Amygdala (tissue), 56 donors: ENCODE data around the gene SPI1.

Experiments used
- DNase-seq, 56 donors: peaks; one replicate each; lab custom pipeline; 2025; lab: John Stamatoyannopoulos, UW

The SPI1 gene

DNA sequence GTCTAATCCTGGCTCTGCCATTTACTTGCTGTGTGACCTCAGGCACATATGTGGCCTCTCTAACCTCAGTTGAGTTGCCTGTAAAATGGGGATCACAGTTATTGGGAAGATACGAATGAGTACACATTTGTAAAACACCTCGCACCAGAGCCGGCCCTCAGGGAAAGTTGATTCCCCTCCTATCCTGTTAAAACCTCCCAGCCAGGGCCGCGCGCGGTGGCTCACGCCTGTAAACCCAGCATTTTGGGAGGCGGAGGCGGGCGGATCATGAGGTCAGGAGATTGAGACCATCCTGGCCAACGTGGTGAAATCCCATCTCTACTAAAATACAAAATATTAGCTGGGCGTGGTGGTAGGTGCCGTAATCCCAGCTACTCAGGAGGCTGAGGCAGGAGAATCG, 18.0 kb downstream of the SPI1 start:
- DNase-seq, result no peak

DNA sequence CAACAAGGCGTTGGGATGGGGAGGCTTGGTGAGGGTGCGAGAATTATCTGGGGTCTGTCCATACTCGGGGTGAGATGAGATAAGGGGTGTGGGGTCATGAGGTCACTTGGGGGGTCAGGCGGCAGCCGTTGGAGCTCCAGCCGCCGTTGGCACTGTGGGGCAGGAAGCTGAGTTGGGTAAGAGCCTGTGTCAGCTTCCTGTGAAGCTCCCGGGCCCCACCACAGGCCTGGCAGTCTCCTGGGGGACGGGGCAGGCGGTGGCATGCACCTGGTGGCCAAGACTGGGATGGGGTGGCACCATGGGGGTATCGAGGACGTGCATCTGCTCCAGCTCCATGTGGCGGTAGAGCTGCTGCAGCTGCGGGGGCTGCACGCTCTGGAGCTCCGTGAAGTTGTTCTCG, 18.8 kb downstream of the SPI1 start:
- DNase-seq, result no peak

DNA sequence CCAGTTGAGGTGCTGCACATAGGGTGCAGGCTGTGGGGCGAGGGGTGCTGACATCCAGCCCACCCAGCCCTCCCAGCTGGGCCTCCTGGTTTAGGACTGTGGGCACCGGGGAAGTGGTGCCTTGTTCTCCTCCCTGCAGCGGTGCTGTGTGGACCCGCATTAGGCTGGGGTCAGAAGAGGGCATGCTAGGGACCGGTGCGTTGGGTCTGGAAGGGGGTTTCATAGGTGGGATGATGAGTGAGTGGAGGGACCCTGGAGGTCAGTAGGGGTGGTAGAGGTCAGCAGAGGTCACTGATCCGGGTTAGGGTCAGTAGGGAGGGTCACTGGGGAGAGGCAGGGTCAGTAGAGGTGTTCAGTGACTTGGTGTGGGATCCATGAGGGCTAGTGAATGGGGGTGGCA, 19.2 kb downstream of the SPI1 start:
- DNase-seq, result no peak

DNA sequence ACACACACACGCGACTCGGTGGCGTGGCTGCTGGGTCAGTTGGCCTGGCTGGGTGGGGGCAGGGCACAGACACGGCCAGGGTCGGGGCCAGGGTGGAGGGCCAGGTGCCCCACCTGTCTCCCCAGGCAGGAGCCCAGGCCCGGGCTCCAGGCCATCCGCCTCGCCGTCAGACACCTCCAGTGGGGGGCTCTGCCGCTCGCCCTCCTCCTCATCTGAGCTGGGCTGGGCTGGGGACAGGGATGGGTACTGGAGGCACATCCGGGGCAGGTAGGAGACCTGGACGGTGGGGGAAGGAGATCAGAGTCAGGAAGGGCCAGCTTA, 19.7 kb downstream of the SPI1 start:
- no peak for DNase-seq

DNA sequence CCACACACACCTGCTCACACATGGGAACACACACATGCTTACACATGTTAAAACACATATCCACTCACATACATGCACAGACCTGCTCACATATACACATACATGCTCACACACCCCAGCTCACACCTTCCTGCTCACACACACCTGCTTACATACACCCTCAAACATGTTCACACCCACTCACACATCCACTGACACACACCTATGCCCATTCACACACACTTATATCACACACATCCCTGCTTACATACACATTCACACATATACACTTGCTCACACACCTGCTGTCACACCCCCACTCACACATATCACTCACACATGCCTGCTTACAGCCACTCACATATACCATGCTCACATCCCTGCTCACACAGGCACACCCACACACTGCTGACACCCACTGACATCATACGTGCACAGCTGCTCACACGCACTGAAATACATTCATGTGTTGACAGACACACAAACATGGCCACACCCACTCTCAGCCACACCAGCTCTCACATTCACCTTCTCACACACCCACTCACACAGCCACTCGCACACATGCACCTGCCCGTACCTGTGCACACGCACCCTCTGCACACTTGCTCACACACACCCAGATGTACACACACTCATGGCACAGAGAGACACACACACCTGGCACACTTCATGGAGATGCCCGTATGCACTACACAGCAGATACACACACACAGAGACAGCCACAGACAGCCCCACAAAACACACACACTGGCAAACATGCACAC, 20.2 kb downstream of the SPI1 start:
- no peak for DNase-seq

DNA sequence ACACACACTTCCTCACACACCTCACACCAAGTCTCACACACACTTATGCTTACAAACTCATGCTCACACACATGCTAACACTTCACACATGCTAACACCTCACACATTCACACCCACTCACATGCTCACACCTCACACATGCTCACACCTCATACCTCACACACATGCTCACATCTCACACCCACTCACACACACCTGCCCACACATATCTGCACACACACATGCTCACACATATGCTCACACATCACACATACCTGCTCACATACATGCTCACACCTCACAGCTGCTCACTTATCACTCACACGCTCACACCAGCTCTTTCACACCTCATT, 21.4 kb downstream of the SPI1 start:
- DNase-seq, result no peak

DNA sequence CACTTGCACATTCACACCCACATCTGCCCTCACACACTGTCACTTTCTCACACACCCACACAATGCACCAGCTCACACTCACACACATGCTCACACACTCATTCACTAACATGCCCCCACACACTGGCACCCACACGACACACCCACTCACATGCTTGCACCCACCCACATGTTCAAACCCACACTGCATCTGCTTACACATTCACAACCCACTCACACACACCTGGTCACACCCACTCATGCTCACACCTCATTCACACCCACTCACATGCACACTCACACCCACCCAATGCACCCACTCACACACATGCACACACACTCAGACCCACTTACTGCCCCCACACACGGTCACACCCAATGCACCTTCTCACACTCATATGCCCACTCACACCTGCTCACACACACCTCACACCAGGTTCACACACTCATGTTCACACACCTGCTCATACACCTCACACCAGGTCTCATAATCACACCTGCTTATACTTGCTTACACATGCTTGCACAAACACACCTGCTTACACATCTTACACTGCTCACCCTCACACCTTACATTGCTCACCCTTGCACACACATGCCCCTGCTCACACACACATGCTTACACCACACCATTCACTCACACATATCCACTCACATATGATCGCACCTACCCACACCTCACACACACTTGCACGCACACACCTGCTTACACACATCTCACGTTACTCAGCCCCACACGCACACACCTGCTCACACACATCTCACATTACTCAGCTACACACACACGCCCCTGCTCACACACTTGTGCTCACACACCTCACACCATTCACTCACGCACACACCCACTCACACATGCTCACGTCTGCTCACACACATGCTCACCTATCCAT, 22.0 kb downstream of the SPI1 start:
- peak in 2 of 56 donors; percentile 42 to 72 for DNase-seq

DNA sequence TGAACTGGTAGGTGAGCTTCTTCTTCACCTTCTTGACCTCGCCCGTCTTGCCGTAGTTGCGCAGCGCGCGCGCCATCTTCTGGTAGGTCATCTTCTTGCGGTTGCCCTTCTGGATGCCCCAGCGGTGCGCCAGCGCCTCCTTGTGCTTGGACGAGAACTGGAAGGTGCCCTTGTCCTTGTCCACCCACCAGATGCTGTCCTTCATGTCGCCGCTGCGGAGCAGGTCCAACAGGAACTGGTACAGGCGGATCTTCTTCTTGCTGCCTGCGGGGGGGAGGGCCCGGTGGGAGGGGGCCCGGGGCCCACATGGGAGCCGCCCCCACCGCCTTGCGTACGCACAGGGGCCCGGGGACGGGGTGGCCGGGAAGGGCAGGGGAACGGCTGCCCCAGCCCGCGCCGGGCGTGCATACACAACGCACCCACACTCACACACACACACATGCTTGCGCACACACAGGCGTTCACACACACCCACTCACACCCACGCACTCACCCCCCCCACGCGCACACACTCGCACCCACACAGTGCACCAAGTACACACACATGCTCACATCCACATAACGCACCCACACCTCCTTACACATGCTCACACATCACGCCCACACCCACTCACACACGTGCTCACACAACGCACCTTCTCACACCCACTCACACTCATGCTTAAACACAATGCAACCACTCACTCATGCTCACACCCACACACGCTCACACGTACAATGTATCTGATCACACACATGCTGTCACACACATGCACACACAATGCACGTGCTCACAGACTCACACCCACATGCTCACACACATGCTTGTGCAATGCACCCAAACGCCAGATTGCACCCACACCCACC, 22.8 kb downstream of the SPI1 start:
- peak; percentile 14 to 93 (median 76) for DNase-seq

DNA sequence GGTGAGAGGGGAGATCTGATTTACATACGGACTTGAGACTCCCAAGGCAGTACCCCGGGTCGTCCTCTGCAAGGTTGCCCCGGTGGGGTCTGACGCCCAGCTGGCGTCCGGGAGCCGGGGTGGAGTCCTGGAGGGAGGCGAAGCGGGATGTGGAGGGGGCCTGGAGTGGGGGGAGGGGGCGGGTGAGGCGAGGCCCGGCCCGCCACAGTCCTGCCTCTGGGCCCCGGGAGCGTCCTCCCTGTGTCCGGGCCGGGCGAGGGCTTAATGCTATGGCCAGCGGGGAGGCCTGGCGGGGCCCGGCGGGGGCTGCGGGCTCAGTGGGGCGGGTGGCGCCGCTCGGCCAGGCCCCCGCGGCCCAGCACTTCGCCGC, 23.4 kb downstream of the SPI1 start:
- no peak for DNase-seq

DNA sequence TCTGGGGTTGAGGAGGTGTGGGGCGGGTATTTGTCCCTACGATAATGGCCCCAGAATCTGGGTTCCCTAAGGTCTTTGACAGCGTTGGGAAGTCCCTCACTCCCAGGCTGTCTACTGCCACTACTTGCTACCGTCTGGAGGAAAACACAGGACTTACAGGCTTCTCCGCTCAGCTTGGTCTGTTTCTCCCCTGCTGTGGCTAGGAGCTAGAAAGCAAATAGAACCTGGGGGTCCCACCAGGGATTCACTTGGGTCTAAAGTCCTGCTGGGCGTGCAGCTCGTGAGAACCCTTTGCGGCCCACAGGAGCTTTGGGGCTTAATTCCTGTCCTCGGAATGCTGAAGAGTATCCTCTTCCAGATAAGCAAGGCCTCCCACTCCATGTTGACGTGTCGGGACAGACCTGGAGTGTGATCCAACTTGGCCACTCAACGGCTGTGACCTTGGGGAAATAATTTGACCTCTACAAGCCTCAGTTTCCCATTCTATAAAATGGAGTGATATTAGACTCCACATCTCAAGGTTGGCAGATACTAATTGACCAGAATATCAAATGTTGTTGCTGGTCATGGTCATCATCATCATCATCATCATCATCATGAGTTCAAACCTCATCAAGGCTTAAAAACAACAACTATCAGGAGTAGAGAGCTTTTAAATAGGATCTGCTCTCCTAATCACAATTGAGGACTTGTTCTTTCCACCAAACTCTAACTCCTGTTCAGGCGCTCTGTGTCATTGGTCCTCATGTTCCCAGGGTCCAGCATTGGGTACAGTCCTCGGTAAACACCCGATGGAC, 24.2 kb downstream of the SPI1 start:
- no peak for DNase-seq

DNA sequence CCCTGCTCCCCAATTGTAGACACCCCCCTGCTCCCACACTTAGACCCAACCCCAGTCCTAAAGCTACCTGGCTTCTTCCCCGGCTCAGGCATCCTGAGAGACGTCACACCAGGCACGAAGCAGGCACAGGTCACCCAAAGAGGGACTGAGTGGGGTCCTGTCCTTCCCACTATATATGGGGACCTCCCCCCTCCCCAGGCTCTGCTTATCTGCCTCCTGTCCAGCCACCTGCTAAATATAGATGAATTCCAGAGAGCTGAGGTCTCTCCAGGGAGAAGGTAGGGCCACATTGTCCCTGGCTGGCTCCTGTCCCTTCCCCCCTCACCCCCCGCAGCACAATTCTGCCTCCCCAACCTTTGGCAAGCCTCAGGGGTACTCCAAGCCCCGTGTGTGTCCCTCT, 25.8 kb downstream of the SPI1 start, which contains the start of gene MYBPC3:
MYBPC3 (minus strand) TSS at position 147 of the 400 bp plus-strand sequence; CDS start at position 92, 55 bp downstream.
- DNase-seq, result no peak

DNA sequence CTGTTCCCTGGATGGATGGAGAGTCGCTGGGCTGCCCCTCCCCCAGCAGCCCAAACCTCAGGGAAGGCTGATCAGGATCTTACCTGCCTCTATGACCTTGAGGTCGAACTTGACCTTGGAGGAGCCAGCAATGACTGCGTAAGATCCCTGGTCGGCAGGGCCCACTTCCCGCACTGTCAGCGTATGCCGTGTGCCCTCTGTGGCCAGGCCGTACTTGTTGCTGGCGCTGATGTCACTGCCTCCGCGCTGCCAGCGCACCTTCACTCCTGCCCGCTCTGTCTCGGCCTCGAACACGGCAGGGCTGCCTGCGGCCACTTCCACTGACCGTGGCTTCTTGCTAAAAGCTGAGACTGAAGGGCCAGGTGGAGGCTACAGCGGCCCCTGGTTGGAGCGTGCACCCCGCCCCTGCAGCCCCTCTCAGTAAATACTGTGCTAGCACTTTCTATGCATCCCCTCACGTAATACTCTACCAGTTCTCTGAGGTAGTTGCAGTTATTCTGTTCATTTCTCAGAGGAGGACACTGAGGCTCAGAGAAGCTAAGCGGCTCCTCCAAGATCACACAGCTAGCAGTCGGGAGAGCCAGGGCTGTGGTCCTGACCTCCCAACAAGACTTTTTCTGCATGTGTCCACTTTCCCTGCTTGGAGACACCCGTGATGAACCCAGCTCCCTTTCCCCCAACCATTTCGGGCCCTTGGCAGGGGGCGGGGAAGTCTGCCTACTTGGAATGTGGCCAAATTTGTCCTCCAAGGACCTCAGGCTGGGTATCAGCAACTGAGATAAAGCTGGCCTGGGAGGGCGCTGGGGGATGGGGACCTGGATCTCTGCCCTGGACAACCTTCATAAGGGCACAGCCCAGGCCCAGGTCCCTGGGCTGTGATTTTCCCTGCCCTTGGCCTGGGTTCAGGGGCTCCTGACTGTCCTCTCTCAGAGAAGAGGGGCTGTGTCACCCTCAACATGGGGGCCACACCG, 26.9 kb downstream of the SPI1 start:
- DNase-seq, result no peak

DNA sequence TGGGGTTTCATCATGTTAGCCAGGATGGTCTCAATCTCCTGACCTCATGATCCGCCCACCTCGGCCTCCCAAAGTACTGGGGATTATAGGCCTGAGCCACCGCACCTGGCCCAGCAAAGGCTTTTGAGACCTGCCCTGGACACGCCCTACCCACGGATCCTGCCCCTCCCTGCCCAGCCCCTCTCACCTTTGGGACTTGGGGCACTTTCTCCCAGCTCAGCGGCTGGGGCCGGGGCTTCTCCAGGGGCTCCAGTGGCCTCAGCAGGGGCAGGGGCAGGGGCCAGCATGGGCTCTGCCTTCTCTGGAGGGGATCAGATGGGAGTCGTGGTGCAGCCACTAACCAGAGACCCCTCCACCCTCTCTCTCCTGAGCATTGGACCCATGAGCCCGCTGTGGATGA, 28.0 kb downstream of the SPI1 start:
- no peak for DNase-seq

DNA sequence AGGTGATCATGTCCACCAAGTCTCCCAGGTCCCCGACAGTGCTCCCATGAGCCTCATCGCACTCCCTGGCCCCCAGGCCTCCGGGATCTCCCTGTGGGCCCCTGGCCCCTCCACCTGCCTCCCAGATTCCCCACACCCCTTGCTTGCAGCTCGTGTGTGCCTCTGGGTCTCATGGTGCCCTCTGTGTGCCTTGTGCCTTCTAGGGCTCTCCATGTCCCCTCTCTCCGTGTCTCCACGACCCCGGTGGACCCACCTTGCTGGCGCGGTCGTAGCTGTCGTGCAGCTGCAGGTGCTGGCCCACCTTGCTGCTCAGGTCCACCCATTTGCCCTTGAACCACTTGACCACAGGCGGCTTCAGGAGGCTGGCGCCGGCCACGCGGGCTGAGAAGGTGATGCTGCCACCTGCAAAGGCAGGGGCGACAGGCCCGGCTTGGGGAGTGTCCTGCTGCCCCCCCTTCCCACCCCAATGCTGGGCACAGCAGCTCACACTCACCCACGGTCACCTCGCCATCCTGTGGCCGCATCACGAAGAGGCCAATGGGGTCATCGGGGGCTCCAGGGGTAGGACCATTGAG, 28.7 kb downstream of the SPI1 start:
- no peak for DNase-seq

DNA sequence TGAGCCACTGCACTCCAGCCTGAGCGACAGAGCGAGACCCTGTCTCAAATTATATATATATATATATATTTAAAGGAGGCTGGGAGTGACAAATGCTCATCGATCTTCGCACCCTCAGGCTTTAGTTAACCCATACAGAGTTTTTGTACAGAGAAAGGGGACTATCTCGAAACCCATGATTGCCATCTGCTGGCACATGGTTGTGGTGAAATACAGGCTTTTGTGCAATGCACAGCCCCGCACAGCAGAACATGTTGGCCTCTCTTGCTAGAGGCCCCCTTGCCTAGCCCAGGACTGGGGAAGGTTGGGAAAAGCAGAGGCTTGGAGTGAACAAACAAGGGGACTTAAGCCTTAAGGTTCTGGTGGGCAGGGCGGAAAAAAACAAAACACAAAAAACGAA, 29.5 kb downstream of the SPI1 start:
- peak in 1 of 56 donors; percentile 25 for DNase-seq

DNA sequence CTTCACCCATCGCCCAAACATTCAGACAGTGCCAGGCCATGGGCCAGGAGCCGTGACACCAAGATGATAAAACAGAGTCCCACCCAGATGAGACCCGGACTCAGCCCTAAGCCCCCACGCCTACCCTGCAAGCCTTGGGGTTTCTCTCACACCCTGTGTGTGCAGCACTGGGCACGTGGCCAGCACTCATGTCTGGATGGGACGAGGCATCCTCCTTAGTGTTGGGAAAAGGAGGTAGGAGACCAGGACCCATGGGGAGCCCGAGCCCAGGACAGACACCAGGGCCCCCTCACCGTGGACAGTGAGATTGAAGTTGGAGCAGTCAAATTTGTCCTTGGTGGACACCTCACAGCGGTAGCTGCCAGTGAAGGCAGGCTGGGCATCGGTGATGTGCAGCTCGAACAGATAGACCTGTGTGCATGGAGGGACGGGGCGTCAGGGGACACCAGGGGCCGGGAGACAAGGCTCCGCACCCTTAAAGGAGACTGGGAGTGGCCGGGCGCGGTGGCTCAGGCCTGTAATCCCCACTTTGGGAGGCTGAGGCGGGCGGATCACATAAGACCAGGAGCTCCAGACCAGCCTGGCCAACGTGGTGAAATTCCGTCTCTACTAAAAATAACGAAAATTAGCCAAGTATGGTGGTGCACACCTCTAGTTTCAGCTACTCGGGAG, 30.1 kb downstream of the SPI1 start:
- no peak for DNase-seq

DNA sequence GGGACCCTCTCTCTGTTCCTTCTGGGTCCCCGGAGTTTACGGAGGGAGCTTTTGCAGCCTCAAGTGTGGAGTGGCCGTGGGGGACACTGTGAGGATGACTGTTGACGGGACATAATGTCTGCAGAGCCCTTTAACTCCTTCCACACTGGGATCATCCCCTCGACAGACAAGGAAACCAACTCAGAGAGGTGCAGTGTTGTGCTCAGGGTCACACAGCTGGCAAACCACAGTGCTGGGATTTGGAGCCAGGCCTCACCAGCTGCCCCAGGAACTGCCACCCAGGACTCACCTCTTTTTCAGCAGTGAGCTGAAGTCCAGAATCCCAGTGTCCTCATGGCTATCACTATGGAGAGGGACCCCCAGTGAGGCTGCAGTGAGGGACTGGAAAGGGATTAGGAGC, 31.2 kb downstream of the SPI1 start:
- DNase-seq, result no peak

DNA sequence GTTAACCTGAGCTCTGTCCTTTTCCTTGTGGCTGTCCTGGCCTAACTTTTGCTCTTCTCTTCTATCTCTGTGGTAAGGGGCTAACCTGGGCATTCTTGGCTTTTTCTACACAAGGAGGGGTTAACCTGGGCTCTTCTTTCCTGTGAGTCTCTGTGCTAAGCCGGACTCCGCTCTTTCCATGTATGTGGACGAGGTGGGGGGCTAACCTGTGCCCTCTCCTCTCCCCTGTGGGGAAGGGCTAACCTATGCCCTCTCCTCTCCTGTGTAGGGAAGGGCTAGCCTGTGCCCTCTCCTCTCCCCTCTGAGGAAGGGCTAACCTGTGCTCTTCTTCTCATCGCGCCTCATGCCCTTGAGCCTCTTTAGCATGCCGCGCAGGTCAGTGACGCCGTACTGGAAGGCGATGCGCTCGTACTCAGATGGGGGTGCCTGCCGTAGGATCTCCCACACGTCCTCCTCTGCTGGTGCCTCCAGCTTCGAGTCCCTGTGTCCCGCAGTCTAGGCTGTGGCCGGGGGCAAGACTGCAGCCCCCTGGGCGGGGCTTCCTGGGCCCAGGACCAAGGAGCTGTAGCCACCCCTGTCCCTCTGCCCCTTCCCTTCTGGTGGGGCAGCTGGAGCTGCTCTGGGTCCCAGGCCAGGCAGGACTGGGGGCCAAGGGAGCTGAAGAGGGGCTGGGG, 32.3 kb downstream of the SPI1 start:
- DNase-seq, result no peak
